ENCODE measurements around the gene INTS2.

INTS2 gene

GRCh38 chr17:61817452-61817851, 110.3 kb downstream of the INTS2 start:
- H3K27ac ChIP-seq: no peak overlapping the region
- no peak for TF ChIP-seq CTCF (conservative IDR thresholded peaks at IDR 0.05)

GRCh38 chr17:61816538-61816937, 111.2 kb downstream of the INTS2 start:
- no peak overlapping the region for H3K27ac ChIP-seq
- TF ChIP-seq CTCF (conservative IDR thresholded peaks at IDR 0.05): no peak

GRCh38 chr17:61815863-61816503, 111.8 kb downstream of the INTS2 start:
- TF ChIP-seq CTCF (conservative IDR thresholded peaks at IDR 0.05): no peak
- H3K27ac ChIP-seq: no peak overlapping the region
